K562 (cell line): Measurements from ENCODE around the gene ITLN1. TPM values are rescaled to one million over a fixed set of nuclear protein-coding genes. Genes with fewer than 3 reads are reported as not detected.

Experiments
- DLX4 ChIP-seq: fragments of 250-450 bp; sonication (Bioruptor Pico); IDR thresholded peaks from 2 replicates; pipeline ENCODE4 v1.6.1; 2021; ENCODE audit warnings: mild to moderate bottlenecking
- FOXM1 ChIP-seq, 2 experiments: fragments of 450-650 bp in 1 of 2; sonication (generic) in 1 of 2; formaldehyde crosslinking in 1 of 2; IDR thresholded peaks; 2 replicates each; pipeline versions ENCODE4 v1.6.1 to v1.9.0; 2017 to 2022; ENCODE audit warnings: low read depth in 2 of 2, mild to moderate bottlenecking in 2 of 2, missing genetic modification reagents in 1 of 2, moderate library complexity in 1 of 2
- GTF2F1 ChIP-seq: IDR thresholded peaks from 2 replicates; pipeline ENCODE4 v1.6.1; 2011; ENCODE audit warnings: low read depth, low read length, improper control_type of control experiment
- HCFC1 ChIP-seq: IDR thresholded peaks from 2 replicates; pipeline ENCODE4 v1.6.1; 2012; ENCODE audit warnings: low read depth, low read length, improper control_type of control experiment
- HMG20B ChIP-seq: fragments of 250-450 bp; sonication (Bioruptor Pico); IDR thresholded peaks from 2 replicates; pipeline ENCODE4 v1.5.0; 2021; ENCODE audit warnings: mild to moderate bottlenecking
- MAX ChIP-seq: sonication (generic); formaldehyde crosslinking; IDR thresholded peaks from 2 replicates; pipeline ENCODE4 v1.9.0; 2022; ENCODE audit warnings: mild to moderate bottlenecking, missing genetic modification reagents
- NEUROD1 ChIP-seq: fragments of 150-350 bp; IDR thresholded peaks from 2 replicates; pipeline ENCODE4 v1.6.1; 2014; ENCODE audit warnings: borderline replicate concordance, low read length, low read depth; ENCODE audit not compliant: partially characterized antibody
- RNF219 ChIP-seq: fragments of 250-450 bp; sonication (Bioruptor Pico); IDR thresholded peaks from 2 replicates; pipeline ENCODE4 v1.5.0; 2022; ENCODE audit warnings: mild to moderate bottlenecking
- TARDBP ChIP-seq: fragments of 450-650 bp; IDR thresholded peaks from 2 replicates; pipeline ENCODE4 v1.6.1; 2016
- ZBTB40 ChIP-seq, 2 experiments: fragments of 450-650 bp in 1 of 2; sonication (generic) in 1 of 2; formaldehyde crosslinking in 1 of 2; IDR thresholded peaks; 2 replicates each; pipeline versions ENCODE4 v1.7.1 to v1.9.0; 2016 to 2022; ENCODE audit warnings: inconsistent platforms in 1 of 2, mild to moderate bottlenecking in 1 of 2, missing genetic modification reagents in 1 of 2
- ZNF41 ChIP-seq: fragments of 250-450 bp; sonication (Bioruptor Pico); conservative IDR thresholded peaks from 2 replicates; pipeline ENCODE4 v1.4.0; 2020; ENCODE audit warnings: mild to moderate bottlenecking
- ZNF512 ChIP-seq: IDR thresholded peaks from 2 replicates; pipeline ENCODE4 v1.6.1; 2016; ENCODE audit warnings: missing genetic modification characterization, missing compliant biosample characterization
- ZZZ3 ChIP-seq: fragments of 450-650 bp; IDR thresholded peaks from 2 replicates; pipeline ENCODE4 v1.6.1; 2016; ENCODE audit warnings: antibody characterized with exemption, mild to moderate bottlenecking, moderate library complexity
- polyA plus RNA-seq, 8 experiments: library from polyadenylated mRNA; depleted of rRNA in 4 of 8; stranded (reverse) in 5 of 8; unstranded in 3 of 8; fragments of >200 nt; fragmentation: Nextera tagmentation in 2 of 8; fragmentation: Illumina TruSeq in 1 of 8; extraction: Ambion mirVana in 2 of 8; extraction: Trizol in 1 of 8; gene quantifications; 2 replicates each; pipeline versions ENCODE4 v1.2.1 to v1.2.3, GENCODE V29; 2011 to 2014; ENCODE audit warnings: inconsistent platforms in 1 of 8, missing spikeins in 1 of 8
- total RNA-seq, 7 experiments: library from RNA; depleted of rRNA in 6 of 7; stranded (reverse); fragments of >200 nt in 6 of 7; fragmentation: Illumina TruSeq in 2 of 7; extraction: Trizol in 2 of 7; gene quantifications; 2 replicates each; pipeline versions ENCODE4 v1.2.1 to v1.2.3, GENCODE V29; 2011 to 2021; ENCODE audit warnings: low replicate concordance in 1 of 7

ITLN1 gene
- total and polyA plus RNA-seq, 9 of the 15 experiments (the other 6 are each of a cell fraction or from before 2014, with no cell fraction given), result not detected

GRCh38 chr1:160837558-160838205 is 47.3 kb downstream of the ITLN1 start (continued):
- peak; percentile 65 for TF ChIP-seq ZBTB40 (IDR thresholded peaks at IDR 0.05)
- no peak for TF ChIP-seq ZBTB40 (CRISPR knock-in tag; IDR thresholded peaks at IDR 0.05)
- no peak for TF ChIP-seq RNF219 (CRISPR knock-in tag)
- peak; percentile 78 for TF ChIP-seq MAX
- TF ChIP-seq ZNF41 (CRISPR knock-in tag), result no peak
- TF ChIP-seq HMG20B (CRISPR knock-in tag), result no peak
- no peak for TF ChIP-seq TARDBP
- no peak for TF ChIP-seq GTF2F1
- TF ChIP-seq NEUROD1, result no peak
- no peak for TF ChIP-seq ZZZ3
- TF ChIP-seq HCFC1, result peak; percentile 31; the same call in 1 of the 2 replicates
- no peak for TF ChIP-seq ZNF512 (tag)
- no peak for TF ChIP-seq DLX4
- TF ChIP-seq FOXM1 (IDR thresholded peaks at IDR 0.05; ENCODE audit: low read depth), result no peak
- no peak for TF ChIP-seq FOXM1 (CRISPR knock-in tag; IDR thresholded peaks at IDR 0.05; ENCODE audit: low read depth)
